ENCODE results near the gene AGPAT4.

Gene AGPAT4

DNA sequence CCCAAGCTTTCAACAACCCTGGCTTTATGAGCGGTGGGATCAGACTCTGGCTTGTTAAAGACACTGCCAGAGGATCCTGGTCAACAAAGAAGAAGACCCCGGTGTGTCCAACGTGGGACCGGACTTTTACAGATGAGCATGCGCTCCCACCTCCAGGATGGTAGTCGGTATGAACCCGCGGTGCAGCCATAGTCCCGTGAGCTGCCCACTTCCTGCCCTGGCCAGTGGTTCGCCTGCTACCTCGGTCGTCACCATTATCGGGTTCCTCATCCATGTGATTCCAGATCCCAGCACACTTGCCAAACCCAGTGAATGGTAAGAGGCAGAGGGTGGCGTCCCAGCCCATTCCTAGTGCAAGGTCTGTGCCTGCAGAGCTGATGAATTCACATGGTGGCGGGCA lies 112.7 kb downstream of the AGPAT4 start:
- no peak for DNase-seq

GRCh38 chr6:161154796-161155335 lies 119.0 kb downstream of the AGPAT4 start:
- no peak for DNase-seq

GRCh38 chr6:161153725-161154124 lies 120.1 kb downstream of the AGPAT4 start:
- DNase-seq, result no peak

- DNase-seq, result no peak
Measured at GRCh38 chr6:161152907-161153662, 120.8 kb downstream of the AGPAT4 start.

DNA sequence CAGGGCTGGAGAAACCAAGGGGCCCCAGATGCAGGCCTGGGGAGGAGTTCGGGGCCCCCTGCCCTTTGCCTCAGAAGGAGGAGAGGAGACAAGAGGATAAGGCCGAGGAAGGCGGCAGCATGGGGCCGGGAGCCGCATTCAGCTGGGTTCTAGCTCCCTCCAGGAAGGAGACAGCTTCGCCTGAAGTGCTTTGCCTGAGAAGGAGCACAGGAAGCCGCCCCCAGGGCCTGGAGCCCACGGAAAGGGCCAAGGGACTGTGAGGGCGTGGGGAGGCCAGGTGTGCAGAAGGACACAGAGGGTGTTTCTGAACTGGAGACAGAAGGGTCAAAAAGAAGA lies 121.4 kb downstream of the AGPAT4 start:
- DNase-seq, result no peak

DNA sequence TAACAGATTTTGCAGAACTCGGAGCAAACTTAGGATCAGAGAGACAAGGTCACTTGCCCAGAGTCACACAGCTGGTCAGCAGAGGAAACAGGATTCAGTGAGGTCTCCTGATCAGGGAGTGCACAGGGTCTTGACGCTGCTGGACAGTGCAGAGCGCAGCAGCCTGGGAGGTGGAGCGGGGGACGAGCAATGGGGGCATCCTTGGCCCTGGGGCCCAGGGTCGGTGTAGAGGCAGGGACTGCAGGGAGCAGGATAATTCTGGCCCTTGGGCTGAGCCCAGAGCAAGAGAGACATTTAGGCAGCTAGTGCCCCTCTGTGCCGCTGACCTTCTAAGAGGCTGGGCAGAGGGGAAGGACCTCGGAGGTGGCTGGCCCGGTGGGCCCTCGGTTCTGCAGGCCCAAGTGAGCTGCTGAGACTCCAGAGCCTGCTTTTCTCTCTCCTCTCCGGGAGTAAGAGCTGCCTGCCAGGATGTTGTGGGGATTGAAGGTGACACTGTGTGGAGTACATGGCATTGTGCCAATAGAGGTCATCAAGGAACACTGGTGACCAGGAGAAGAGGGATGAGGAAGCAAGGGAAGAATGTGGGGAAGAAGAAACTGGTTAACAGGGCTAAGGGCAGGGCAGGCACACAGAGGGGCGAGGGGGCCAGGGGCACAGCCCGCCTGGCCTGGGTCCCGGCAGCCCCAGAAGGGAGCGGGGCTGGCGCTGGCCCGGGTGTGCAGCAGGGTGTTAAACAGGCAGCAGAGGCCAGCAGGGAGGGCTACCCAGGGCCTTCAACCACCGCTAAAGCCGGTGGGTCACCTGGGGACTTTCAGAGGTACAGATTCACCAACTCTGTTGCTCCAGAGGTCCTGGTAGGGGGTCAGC lies 122.0 kb downstream of the AGPAT4 start:
- DNase-seq, result no peak

- DNase-seq, result no peak
Measured at GRCh38 chr6:161151059-161151645, 122.7 kb downstream of the AGPAT4 start.

DNA sequence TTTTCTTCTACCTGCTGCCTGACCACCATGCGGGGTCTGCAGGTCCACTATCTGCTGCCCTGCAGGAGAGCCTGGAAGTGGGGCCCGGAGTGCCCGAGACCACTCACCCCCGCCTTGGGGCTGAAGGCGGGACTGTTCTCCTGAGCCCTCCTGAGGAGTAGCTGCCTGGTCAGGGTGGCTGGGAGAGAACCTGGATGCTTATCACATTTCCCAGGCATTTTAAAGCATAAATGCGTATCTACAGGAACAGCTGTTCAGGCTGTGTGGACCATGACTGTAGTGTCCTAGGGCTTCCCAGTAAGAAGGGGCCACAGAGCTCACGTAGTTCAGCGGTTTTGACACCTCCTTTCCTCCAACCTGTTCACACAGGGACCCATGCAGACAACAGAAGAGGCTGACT lies 123.3 kb downstream of the AGPAT4 start:
- no peak for DNase-seq

- DNase-seq, result no peak
Measured at GRCh38 chr6:161150136-161150535, 123.7 kb downstream of the AGPAT4 start.

- DNase-seq, result no peak
Measured at GRCh38 chr6:161143663-161144430, 130.0 kb downstream of the AGPAT4 start.

DNA sequence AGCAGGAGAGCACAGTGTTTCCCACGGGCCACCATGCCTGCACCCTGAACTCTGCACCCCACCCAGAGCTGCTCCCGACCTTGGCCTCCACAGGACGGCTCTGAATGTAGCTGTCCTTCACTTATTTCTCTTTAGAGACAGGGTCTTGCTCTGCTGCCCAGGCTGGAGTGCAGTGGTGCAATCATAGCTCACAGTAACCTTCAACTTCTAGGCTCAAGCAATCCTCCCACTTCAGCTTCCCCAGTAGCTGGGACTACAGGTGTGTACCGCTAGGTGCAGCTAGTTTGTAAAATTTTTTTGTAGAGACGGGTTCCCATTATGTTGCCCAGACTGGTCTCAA lies 130.9 kb downstream of the AGPAT4 start:
- no peak for DNase-seq

DNA sequence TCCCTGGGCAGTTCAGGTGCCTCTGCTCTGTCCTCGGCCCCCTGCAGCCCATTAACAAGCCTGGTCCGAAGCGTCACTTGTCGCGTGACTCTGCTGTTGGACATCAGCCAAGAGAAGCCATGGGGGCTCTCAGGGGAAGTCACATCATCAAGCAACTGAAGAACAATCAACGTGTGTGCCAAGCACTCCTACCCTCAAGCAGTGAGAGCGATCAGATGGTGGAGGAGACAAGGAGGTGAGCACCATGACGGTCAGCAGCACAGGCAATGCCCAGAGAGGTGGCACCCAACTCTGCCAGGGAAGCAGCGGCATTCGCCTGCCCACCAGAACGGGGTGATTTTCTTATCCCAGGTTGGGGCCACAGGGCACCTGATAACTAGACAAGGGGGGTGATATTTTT lies 132.7 kb downstream of the AGPAT4 start:
- DNase-seq, result no peak

GRCh38 chr6:161140554-161140875 lies 133.3 kb downstream of the AGPAT4 start:
- DNase-seq, result no peak

GRCh38 chr6:161139766-161140553 lies 133.9 kb downstream of the AGPAT4 start:
- DNase-seq, result no peak

DNA sequence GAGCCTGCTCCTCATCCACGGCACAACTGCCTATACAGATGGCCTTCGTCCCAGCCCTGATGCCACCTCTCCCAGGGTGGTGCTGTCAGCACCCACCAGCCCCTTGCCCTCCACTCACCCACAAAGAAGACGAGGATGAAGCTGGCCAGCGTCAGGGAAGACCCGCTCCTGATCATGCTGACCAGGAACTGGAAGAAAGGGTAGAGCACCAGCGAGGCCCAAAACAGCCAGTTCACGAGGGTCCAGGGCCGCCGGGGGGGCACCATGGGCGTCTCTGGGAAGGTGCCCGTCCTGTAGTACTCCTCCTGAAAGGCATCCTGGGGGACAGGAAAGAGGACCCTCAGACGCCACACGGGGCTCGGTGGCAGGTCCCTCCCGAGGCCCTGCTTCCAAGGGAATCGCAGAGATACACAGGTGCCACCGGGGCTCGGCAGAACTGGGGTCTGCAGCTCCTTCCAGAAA lies 134.5 kb downstream of the AGPAT4 start:
- DNase-seq, result no peak

DNA sequence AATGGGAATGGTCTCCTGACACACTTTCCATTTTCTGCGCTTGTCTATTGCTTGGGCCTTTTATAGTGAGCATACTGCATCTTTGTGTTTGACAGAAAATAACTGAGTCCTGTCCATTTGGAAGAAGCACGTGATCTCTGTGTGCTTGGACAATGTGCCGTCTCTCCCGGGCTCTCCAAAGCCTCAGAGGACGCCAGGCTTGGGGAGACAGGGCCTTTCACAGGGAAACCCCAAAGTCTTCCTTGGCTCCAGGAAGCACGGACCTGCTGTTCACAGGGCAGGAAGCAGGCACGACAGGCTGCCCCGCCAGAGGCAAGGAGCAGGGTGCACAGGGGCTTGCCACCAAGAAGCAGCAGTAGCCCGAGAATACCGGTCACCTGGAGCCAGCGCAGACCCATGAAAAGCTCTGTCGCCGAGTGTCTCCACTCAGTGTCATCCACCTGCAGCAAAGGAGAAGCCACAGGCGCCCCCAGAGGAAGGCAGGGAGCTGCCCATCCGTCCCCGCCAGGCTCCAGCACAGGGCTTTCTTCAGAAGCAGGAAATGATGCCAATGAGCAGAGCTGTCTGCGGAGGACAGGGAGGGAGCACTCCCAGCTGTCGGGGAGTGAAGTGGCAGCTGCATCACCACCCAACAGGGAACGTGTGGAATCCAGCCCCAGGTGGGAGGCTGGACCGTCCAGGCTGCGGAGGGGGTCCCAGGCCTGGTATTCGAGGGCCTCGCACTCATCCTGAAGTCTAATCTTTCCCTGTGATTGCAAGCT lies 135.1 kb downstream of the AGPAT4 start:
- no peak for DNase-seq

- DNase-seq, result no peak
Measured at GRCh38 chr6:161137839-161138542, 135.9 kb downstream of the AGPAT4 start.

DNA sequence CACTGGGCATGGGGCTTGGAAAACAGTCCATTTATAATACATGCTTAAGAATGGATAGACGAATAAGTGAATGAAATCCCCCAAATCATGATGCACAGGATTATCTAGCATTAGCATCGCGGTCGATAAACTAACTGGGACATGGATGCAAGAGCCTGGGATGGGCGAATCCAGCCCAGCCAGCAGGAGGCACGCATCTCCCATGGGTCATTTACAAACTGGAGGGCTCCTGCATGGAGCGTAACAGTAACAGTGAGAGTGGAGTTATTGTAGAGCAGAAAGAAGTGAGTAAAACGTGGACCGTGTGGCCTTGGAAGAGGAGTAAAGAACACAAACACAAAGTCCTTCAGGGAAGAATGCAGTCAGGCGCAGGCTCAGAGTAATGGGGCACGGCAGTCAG lies 136.5 kb downstream of the AGPAT4 start:
- DNase-seq, result no peak

- DNase-seq, result no peak
Measured at GRCh38 chr6:161136655-161137054, 137.2 kb downstream of the AGPAT4 start.

DNA sequence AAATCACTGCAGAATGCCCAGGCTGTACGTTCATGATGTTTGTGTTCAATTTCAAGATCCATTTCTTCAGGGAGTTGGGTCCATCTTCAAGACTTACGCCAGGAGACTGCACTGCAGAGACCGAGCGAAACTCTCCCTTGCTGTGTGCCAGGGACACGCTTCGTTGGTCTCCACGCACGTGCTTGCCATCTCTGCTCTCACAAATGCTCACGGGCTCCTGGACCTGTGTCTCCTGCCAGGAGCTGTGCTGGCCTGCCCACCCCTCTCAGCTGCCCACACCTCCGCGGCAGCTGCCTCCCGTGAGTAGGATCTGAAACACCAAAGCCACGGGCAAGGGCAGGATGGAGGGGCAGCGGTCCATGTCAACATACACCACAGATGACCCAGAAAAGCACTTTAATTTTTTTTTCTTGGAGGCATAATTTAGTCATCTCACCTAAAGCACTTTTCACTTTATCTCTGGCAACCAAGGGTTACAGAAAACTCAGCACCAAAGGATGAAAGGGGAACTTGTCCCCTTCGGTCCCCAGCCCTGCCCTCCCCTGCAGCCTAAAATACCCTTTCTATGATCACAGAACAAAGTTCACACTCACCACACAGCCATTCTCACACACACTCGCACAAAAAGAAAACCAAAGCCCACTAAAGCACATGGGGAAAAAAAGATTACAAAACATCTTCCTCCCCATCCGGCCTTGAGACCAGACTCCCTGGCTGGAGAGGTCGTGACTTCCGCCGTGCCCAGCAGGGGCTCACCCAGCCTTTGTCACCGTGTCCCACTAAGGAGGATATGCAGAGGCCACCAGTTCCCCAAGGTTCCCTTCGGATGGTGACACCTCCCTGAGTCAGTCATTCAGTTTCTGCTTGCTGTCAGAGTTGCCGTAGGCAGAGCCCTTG lies 137.9 kb downstream of the AGPAT4 start:
- DNase-seq, result no peak

Measured in NCI-H226 (cell line).